SK-N-SH treated with all-trans-retinoic acid at 6 μM for 48 hours (cell line): ENCODE results near the gene CASS4.
"Not testable (repeated sequence)": the region's sequence is repeated elsewhere in the genome, so short reads cannot be mapped to it uniquely, and the experiment has no call there.

Source experiments
- ATAC-seq: fragments of 200-7000 bp; cut with Tn5 transposase; 3 replicates; pipeline ENCODE4 v1.9.1; 2020; ENCODE audit warnings: mild to moderate bottlenecking, moderate library complexity
- ARNTL ChIP-seq: fragments of 450-650 bp; formaldehyde crosslinking; IDR thresholded peaks from 2 replicates; pipeline ENCODE4 v1.5.0; 2020; ENCODE audit warnings: low read depth, mild to moderate bottlenecking, moderate library complexity, borderline replicate concordance
- BACH2 ChIP-seq: fragments of 250-450 bp; sonication (Bioruptor Pico); IDR thresholded peaks from 2 replicates; pipeline ENCODE4 v1.9.0; 2021; ENCODE audit warnings: mild to moderate bottlenecking, borderline replicate concordance
- CSDC2 ChIP-seq: fragments of 250-450 bp; sonication (Bioruptor Pico); IDR thresholded peaks from 2 replicates; pipeline ENCODE4 v1.5.0; 2020; ENCODE audit warnings: mild to moderate bottlenecking, moderate library complexity
- ESRRG ChIP-seq: fragments of 250-450 bp; sonication (Bioruptor Pico); IDR thresholded peaks from 2 replicates; pipeline ENCODE4 v1.6.1; 2021; ENCODE audit warnings: mild to moderate bottlenecking
- ISL1 ChIP-seq: fragments of 250-450 bp; sonication (Bioruptor Pico); IDR thresholded peaks from 2 replicates; pipeline ENCODE4 v2.1.2; 2022; ENCODE audit warnings: mild to moderate bottlenecking, moderate library complexity
- OSR1 ChIP-seq: fragments of 250-450 bp; sonication (Bioruptor Pico); IDR thresholded peaks from 2 replicates; pipeline ENCODE4 v1.8.0; 2022; ENCODE audit warnings: moderate library complexity, mild to moderate bottlenecking, inconsistent platforms
- PPARA ChIP-seq: fragments of 250-450 bp; sonication (Bioruptor Pico); IDR thresholded peaks from 2 replicates; pipeline ENCODE4 v1.5.0; 2020; ENCODE audit warnings: mild to moderate bottlenecking, borderline replicate concordance
- RARB ChIP-seq: fragments of 250-450 bp; sonication (Bioruptor Pico); IDR thresholded peaks from 2 replicates; pipeline ENCODE4 v1.8.0; 2021; ENCODE audit warnings: mild to moderate bottlenecking, moderate library complexity
- TCF4 ChIP-seq: fragments of 250-450 bp; sonication (Bioruptor Pico); IDR thresholded peaks from 2 replicates; pipeline ENCODE4 v1.8.0; 2021; ENCODE audit warnings: mild to moderate bottlenecking, moderate library complexity, borderline replicate concordance
- TOX ChIP-seq: fragments of 250-450 bp; sonication (Bioruptor Pico); IDR thresholded peaks from 2 replicates; pipeline ENCODE4 v1.8.0; 2021; ENCODE audit warnings: mild to moderate bottlenecking, moderate library complexity, borderline replicate concordance
- ZC3H10 ChIP-seq: fragments of 250-450 bp; sonication (Bioruptor Pico); IDR thresholded peaks from 2 replicates; pipeline ENCODE4 v1.5.1; 2021; ENCODE audit warnings: mild to moderate bottlenecking, moderate library complexity
- ZFP3 ChIP-seq: fragments of 250-450 bp; sonication (Bioruptor Pico); IDR thresholded peaks from 2 replicates; pipeline ENCODE4 v1.5.0; 2020; ENCODE audit warnings: mild to moderate bottlenecking, moderate library complexity
- ZFP30 ChIP-seq: fragments of 450-650 bp; formaldehyde crosslinking; IDR thresholded peaks from 2 replicates; pipeline ENCODE4 v1.5.0; 2022; ENCODE audit warnings: mild to moderate bottlenecking, moderate library complexity
- ZNF565 ChIP-seq: fragments of 450-650 bp; formaldehyde crosslinking; conservative IDR thresholded peaks from 2 replicates; pipeline ENCODE4 v1.5.0; 2020; ENCODE audit warnings: low read depth, mild to moderate bottlenecking, moderate library complexity
- ZNF70 ChIP-seq: fragments of 450-650 bp; formaldehyde crosslinking; IDR thresholded peaks from 2 replicates; pipeline ENCODE4 v1.5.0; 2020; ENCODE audit warnings: mild to moderate bottlenecking, moderate library complexity
- ZNF8 ChIP-seq: fragments of 450-650 bp; formaldehyde crosslinking; IDR thresholded peaks from 2 replicates; pipeline ENCODE4 v1.5.0; 2020; ENCODE audit warnings: mild to moderate bottlenecking, moderate library complexity
- TF ChIP-seq, protein P1 (sequence below): fragments of 250-450 bp; sonication (Bioruptor Pico); IDR thresholded peaks from 2 replicates; pipeline ENCODE4 v1.5.1; 2020; ENCODE audit warnings: low read depth, mild to moderate bottlenecking, moderate library complexity
- TF ChIP-seq, protein P2 (sequence below): fragments of 250-450 bp; sonication (Bioruptor Pico); IDR thresholded peaks from 2 replicates; pipeline ENCODE4 v1.5.1; 2021; ENCODE audit warnings: mild to moderate bottlenecking, moderate library complexity
- TF ChIP-seq, protein P3 (sequence below): fragments of 250-450 bp; sonication (Bioruptor Pico); IDR thresholded peaks from 2 replicates; pipeline ENCODE4 v1.8.0; 2020; ENCODE audit warnings: mild to moderate bottlenecking, moderate library complexity, borderline replicate concordance

The CASS4 gene

DNA sequence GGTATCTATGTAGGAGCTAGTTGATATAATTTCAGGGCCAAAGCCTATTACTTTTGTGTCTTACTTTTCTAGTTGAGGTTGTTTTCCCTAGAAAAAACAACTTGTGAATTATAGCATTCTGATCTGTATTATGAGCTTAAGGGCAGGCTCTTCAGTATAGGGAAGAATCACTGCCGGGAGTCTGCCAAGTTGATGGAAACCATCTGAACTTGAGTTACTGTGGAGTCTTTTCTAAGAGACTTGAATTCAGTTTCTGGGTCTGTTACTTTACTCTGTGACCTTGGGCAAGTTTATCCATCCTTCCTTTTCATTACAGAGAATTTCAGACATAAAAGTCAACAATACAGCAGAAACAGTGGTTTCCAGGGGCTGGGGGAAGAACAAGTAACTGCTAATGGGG, 2.1 kb upstream of the CASS4 start:
- ATAC-seq = no peak
- TF ChIP-seq, protein P1, sequence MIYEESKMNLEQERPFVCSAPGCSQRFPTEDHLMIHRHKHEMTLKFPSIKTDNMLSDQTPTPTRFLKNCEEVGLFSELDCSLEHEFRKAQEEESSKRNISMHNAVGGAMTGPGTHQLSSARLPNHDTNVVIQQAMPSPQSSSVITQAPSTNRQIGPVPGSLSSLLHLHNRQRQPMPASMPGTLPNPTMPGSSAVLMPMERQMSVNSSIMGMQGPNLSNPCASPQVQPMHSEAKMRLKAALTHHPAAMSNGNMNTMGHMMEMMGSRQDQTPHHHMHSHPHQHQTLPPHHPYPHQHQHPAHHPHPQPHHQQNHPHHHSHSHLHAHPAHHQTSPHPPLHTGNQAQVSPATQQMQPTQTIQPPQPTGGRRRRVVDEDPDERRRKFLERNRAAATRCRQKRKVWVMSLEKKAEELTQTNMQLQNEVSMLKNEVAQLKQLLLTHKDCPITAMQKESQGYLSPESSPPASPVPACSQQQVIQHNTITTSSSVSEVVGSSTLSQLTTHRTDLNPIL (CRISPR knock-in tag) = no peak
- TF ChIP-seq ZFP30 (CRISPR knock-in tag) = no peak
- TF ChIP-seq RARB = no peak
- TF ChIP-seq BACH2 (CRISPR knock-in tag) = no peak
- TF ChIP-seq CSDC2 = no peak

DNA sequence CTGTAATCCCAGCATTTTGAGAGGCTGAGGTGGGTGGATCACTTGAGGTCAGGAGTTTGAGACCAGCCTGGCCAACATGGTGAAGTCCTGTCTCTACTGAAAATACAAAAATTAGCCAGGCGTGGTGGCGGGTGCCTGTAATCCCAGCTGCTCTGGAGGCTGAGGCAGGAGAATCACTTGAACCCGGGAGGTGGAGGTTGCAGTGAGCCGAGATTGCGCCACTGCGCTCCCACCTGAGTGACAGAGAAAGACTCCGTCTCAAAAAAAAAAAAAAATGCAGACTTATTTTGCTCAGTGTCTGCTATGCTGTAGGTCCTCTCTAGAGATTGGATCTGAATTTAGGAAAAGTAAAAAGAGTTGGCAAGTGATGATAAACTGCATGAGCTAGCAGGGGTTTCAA, 773 bp upstream of the CASS4 start:
- not testable (repeated sequence) for ATAC-seq

DNA sequence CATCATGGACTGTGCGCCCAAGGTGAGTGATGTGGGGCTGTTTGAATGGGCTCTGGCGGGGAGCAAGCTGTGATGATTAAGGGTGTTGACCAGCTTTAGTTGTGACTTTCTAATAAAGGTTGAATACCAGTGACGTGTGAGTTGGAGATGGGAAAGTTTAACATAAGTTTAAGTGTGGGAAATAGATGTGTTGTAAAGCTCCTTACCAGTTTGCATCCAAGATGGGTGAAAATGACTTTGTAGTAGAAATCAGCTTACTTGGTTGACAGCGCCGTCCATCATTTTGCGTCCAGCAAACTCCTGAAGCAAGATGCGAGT, 372 bp downstream of the CASS4 start:
- TF ChIP-seq ZFP30 (CRISPR knock-in tag) (no peak), ZNF565 (CRISPR knock-in tag) (no peak), ZNF70 (no peak), ZFP3 (CRISPR knock-in tag) (no peak), ARNTL (CRISPR knock-in tag) (no peak), ESRRG (CRISPR knock-in tag) (no peak), TCF4 (no peak), ZC3H10 (CRISPR knock-in tag) (no peak), OSR1 (CRISPR knock-in tag) (no peak), CSDC2 (no peak), TOX (CRISPR knock-in tag) (no peak), PPARA (no peak), ISL1 (CRISPR knock-in tag) (no peak)
- TF ChIP-seq, protein P1 (CRISPR knock-in tag) = no peak
- ATAC-seq = no peak

DNA sequence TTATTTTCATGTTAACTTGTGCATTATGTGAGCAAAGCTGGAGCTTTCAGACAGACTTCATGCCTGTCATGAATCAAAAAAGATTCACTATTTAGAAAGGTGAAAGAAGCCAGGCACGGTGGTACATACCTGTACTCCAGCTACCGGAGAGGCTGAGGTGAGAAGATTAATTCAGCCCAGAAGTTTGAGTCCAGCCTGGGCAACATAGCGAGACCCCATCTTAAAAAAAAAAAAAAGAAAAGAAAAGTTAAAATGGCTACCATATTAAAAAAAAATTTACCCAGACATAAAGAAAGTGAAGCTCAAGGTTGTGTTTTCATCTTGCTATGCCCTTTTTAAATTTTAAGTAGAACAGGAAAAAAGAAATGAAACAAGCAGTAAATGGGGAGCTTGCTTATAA, 889 bp downstream of the CASS4 start:
- ATAC-seq = no peak
- TF ChIP-seq ZFP30 (CRISPR knock-in tag) = no peak
- TF ChIP-seq ARNTL (CRISPR knock-in tag) = no peak
- no peak for TF ChIP-seq ZNF70
- no peak for TF ChIP-seq ESRRG (CRISPR knock-in tag)
- TF ChIP-seq RARB = no peak
- no peak for TF ChIP-seq OSR1 (CRISPR knock-in tag)
- TF ChIP-seq, protein P2, sequence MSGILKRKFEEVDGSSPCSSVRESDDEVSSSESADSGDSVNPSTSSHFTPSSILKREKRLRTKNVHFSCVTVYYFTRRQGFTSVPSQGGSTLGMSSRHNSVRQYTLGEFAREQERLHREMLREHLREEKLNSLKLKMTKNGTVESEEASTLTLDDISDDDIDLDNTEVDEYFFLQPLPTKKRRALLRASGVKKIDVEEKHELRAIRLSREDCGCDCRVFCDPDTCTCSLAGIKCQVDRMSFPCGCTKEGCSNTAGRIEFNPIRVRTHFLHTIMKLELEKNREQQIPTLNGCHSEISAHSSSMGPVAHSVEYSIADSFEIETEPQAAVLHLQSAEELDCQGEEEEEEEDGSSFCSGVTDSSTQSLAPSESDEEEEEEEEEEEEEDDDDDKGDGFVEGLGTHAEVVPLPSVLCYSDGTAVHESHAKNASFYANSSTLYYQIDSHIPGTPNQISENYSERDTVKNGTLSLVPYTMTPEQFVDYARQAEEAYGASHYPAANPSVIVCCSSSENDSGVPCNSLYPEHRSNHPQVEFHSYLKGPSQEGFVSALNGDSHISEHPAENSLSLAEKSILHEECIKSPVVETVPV = no peak
- TF ChIP-seq TOX (CRISPR knock-in tag) = no peak
- TF ChIP-seq, protein P3, sequence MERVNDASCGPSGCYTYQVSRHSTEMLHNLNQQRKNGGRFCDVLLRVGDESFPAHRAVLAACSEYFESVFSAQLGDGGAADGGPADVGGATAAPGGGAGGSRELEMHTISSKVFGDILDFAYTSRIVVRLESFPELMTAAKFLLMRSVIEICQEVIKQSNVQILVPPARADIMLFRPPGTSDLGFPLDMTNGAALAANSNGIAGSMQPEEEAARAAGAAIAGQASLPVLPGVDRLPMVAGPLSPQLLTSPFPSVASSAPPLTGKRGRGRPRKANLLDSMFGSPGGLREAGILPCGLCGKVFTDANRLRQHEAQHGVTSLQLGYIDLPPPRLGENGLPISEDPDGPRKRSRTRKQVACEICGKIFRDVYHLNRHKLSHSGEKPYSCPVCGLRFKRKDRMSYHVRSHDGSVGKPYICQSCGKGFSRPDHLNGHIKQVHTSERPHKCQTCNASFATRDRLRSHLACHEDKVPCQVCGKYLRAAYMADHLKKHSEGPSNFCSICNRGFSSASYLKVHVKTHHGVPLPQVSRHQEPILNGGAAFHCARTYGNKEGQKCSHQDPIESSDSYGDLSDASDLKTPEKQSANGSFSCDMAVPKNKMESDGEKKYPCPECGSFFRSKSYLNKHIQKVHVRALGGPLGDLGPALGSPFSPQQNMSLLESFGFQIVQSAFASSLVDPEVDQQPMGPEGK = no peak
- TF ChIP-seq ZFP3 (CRISPR knock-in tag) = no peak
- TF ChIP-seq TCF4 = no peak

DNA sequence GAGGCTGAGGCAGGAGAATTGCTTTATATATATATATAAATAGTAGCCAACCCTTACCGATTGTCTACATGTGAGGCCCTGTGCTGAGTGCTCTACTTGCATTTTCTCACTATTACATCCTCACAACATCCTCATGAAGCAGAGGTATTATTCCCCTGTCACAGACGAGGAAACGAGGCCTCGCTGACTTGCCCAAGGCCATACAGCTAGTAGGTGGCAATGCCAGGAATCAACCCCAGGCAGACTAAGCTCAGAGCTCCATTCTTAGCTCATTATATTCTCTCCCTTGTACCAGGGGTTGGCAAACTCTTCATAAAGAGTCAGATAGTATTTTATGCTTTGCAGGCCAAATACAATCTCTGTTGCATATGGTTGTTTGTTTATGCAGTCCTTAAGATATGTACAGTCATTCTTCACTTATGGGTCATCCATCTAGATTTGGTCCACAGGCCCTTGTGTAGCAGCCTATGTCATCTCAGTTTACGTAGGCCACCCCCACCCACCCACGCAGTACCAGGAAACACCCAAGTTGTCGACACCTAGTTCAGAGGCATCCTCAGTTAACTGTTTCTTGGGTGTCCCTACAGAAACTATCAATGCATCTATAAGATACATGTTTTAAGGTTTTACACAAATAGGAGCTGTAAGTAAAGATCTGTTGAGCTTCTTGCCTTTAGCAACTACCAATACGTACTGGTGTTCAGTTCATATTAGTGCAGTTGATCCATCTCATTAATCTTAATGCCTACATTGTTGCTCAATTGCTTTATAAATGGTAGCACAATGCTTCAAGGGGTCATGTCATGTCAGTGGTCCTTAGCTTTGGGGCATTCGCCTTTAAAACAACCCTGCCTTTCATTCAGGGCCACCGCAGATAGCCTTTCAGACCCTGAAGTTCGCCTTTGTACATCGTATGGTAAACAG, 3.0 kb downstream of the CASS4 start:
- ATAC-seq = no peak
- TF ChIP-seq, protein P3 = no peak
- no peak for TF ChIP-seq TOX (CRISPR knock-in tag)
- TF ChIP-seq ZFP3 (CRISPR knock-in tag) = no peak
- TF ChIP-seq ZC3H10 (CRISPR knock-in tag) = no peak
- TF ChIP-seq ZNF8 (CRISPR knock-in tag) = no peak
- TF ChIP-seq ZFP30 (CRISPR knock-in tag) = no peak
- TF ChIP-seq ZNF70 = no peak
- TF ChIP-seq TCF4 = no peak
- no peak for TF ChIP-seq BACH2 (CRISPR knock-in tag)
- no peak for TF ChIP-seq ARNTL (CRISPR knock-in tag)
- no peak for TF ChIP-seq OSR1 (CRISPR knock-in tag)
- TF ChIP-seq, protein P1 (CRISPR knock-in tag) = no peak
- TF ChIP-seq, protein P2 = no peak
